Glutamatergic neuron (in vitro differentiated cells): Measurements from ENCODE around the gene NPHP1. TPM values are rescaled to one million over a fixed set of nuclear protein-coding genes. Genes with fewer than 3 reads are reported as not detected.
"Not testable (repeated sequence)": the region's sequence is repeated elsewhere in the genome, so short reads cannot be mapped to it uniquely, and the experiment has no call there.

Experiments used
- DNase-seq: peaks from one replicate; pipeline ENCODE4 v3.0.0; 2022
- H3K27ac Mint-ChIP-seq: one replicate; pipeline ENCODE4 v1.8.0; 2020; ENCODE audit warnings: mild to moderate bottlenecking, mixed read lengths, inconsistent platforms; ENCODE audit not compliant: unreplicated experiment
- H3K27me3 Mint-ChIP-seq: one replicate; pipeline ENCODE4 v1.8.0; 2020; ENCODE audit warnings: mild to moderate bottlenecking, moderate library complexity, mixed read lengths, inconsistent platforms; ENCODE audit not compliant: unreplicated experiment
- H3K36me3 Mint-ChIP-seq: one replicate; pipeline ENCODE4 v1.8.0; 2020; ENCODE audit warnings: mild to moderate bottlenecking, mixed read lengths, inconsistent platforms; ENCODE audit not compliant: unreplicated experiment
- H3K4me1 Mint-ChIP-seq: one replicate; pipeline ENCODE4 v1.8.0; 2020; ENCODE audit warnings: mild to moderate bottlenecking, low read depth, mixed read lengths, inconsistent platforms; ENCODE audit not compliant: unreplicated experiment
- H3K4me3 Mint-ChIP-seq: one replicate; pipeline ENCODE4 v1.8.0; 2020; ENCODE audit warnings: mild to moderate bottlenecking, mixed read lengths, inconsistent platforms; ENCODE audit not compliant: unreplicated experiment
- H3K9me3 Mint-ChIP-seq: one replicate; pipeline ENCODE4 v1.8.0; 2020; ENCODE audit warnings: mild to moderate bottlenecking, moderate library complexity, mixed read lengths, inconsistent platforms; ENCODE audit not compliant: unreplicated experiment
- total RNA-seq: library from RNA; stranded (reverse); fragmentation: NEBNext Ultra II Directional; extraction: Animal tissue kit (Norgen Biotek cat#: 25700); gene quantifications from one replicate; pipeline ENCODE4 v1.2.1, GENCODE V29; 2021; ENCODE audit not compliant: unreplicated experiment
- TF ChIP-seq, protein P1 (sequence below): fragments of 200-600 bp; sonication (generic); IDR thresholded peaks from one replicate; pipeline ENCODE4 v1.5.0; 2021; ENCODE audit not compliant: partially characterized antibody, unreplicated experiment

NPHP1 gene
- total RNA-seq, 1 donor from 2014 or later = 2.5 TPM

DNA sequence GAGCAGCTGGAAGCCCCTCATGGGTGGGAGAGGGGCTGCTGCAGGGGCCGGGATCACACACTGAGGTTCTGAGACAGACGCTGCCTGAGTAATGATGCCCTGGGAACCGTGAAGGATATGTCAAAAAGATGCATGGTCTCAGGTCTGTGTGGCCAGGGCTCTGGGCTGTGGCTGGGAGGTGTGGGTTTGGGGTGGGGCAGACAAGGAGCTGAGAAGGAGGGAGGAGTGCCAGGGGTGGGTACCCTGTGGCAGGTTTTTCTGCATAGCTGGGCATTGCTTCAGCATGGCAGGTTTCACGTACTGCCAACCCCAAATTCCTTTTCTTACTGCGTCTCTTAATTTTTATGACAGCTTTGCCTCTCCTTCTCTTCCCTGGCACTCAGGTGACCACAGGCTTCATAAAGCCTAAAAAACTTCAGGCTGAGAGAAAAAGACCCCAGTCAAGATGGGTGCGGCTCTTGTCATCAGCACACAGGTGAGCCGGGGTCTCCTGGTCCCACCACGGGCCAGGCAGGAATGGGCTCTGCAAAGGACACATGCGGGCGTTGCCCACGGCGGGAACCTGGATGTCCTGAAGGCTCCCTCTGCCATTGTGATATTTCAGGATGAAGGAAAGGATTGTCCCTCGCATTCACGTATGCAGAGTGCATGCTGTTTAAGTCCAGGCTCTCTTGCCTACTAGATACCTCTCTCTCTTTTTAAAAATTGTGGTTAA, 107.2 kb downstream of the NPHP1 start:
- peaks cover 5% of the 10 kb centered on the region for H3K27me3 Mint-ChIP-seq
- TF ChIP-seq, protein P1, sequence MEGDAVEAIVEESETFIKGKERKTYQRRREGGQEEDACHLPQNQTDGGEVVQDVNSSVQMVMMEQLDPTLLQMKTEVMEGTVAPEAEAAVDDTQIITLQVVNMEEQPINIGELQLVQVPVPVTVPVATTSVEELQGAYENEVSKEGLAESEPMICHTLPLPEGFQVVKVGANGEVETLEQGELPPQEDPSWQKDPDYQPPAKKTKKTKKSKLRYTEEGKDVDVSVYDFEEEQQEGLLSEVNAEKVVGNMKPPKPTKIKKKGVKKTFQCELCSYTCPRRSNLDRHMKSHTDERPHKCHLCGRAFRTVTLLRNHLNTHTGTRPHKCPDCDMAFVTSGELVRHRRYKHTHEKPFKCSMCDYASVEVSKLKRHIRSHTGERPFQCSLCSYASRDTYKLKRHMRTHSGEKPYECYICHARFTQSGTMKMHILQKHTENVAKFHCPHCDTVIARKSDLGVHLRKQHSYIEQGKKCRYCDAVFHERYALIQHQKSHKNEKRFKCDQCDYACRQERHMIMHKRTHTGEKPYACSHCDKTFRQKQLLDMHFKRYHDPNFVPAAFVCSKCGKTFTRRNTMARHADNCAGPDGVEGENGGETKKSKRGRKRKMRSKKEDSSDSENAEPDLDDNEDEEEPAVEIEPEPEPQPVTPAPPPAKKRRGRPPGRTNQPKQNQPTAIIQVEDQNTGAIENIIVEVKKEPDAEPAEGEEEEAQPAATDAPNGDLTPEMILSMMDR = no peak
- DNase-seq = no peak
- H3K36me3 Mint-ChIP-seq = no peaks in the 10 kb centered on the region
- no peak overlapping the region for H3K27ac Mint-ChIP-seq
- H3K4me3 Mint-ChIP-seq = no peak overlapping the region
- no peaks in the 10 kb centered on the region for H3K9me3 Mint-ChIP-seq
- no peaks in the 10 kb centered on the region for H3K4me1 Mint-ChIP-seq

DNA sequence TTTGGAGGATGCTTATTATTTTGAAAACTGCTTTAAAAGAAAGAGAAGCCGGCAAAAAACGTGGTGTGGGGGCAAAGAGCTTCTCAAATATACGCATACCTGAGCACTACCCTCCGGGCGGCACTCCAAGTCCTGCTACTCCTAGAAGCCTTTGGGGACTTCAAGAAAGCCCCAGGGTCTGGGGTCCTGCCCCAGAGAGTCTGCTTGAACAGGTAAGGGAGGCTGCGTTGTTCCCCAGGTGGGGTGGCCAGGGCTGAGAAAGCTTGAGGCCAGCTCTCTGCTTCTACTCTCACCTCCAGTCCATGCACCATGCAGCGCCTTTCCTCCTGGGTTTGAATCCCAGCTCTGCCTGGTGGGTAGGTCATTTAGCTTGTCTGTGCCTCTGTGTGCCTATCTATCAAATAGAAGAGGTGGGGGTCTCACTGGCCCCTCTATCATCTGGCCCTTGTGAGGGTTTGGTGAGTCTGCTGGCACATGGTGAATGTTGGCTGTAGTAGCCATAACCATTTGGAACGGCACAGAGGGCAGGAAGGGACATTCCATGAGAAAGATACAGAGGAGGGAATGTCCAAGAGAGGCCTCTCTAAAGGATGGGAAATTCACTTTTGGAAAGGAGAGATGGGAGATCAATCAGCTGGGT, 108.7 kb downstream of the NPHP1 start:
- DNase-seq = no peak
- H3K27ac Mint-ChIP-seq = no peak overlapping the region
- no peaks in the 10 kb centered on the region for H3K36me3 Mint-ChIP-seq
- H3K9me3 Mint-ChIP-seq = no peaks in the 10 kb centered on the region
- peaks cover 5% of the 10 kb centered on the region for H3K27me3 Mint-ChIP-seq
- no peaks in the 10 kb centered on the region for H3K4me1 Mint-ChIP-seq
- no peak overlapping the region for H3K4me3 Mint-ChIP-seq
- TF ChIP-seq, protein P1 = no peak

DNA sequence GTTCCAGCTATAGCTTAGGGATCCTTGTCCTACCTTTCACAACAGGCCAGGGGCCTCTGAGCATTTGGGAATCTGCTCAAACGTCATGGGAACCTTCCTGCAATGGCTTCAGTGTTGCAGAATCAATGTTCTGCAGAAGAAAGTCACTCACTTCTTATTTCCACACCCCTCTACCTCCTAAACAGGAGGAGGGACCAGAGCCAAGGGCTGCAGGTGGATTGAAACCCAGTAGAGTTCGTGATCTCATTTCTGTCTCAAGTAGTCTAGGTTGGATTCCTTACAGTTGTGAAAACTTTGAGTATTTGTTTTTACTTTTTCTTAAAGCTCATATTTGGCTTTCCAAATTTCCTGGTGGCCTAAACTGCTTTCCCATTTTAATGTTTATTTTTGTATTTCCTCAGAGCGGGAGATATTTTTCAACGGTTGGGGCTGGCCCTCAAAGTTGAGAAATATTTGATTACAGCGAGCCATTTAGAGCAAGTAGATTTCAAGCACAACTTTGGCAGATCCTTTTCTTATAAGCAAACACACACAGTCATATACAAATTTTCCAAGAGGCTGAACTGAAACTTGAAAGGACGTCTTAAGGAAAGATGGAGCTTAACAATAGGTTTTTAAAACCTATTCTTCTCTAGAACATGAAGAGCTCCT, 109.8 kb downstream of the NPHP1 start:
- not testable (repeated sequence) for H3K4me1 Mint-ChIP-seq, H3K27me3 Mint-ChIP-seq, H3K27ac Mint-ChIP-seq, H3K36me3 Mint-ChIP-seq, H3K4me3 Mint-ChIP-seq, DNase-seq, H3K9me3 Mint-ChIP-seq

DNA sequence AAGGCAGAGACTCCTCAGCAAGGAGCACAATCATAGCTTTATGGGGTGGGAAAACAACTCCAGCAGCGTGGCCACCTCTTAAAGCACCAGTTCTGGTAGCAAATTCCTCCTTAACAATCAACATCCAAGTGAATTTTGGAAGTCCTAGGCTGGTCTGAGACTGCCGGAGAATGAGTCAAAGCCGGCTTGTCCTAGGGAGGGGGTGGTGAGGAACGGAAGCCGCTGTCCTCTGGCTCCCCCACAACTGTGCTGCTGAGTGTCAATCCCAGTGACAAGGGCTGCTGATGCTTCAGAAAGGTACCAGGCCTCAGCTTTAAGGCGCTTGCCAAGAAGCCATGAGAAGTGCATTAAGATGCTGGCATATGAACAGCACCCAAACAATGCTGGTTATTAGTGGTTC, 110.9 kb downstream of the NPHP1 start:
- not testable (repeated sequence) for H3K27ac Mint-ChIP-seq, H3K36me3 Mint-ChIP-seq, H3K4me1 Mint-ChIP-seq, H3K9me3 Mint-ChIP-seq, DNase-seq, H3K4me3 Mint-ChIP-seq, H3K27me3 Mint-ChIP-seq

DNA sequence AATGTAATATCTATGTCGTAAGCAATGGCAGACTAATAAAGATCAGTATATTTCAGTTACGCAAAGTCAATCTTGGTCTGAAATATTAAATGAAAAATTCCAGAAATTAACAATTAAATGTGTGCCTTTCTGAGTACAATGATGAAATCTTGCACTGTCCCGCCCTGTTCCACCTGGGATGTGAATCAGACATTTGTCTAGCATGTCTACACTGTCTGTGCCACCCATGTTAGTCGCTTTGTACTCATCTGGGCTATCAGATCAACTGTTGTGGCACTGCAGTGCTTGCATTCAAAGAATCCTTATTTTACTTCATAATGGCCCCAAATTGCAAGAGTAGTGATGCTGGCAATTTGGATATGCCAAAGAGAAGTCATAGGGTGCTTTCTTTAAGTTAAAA, 114.6 kb downstream of the NPHP1 start:
- not testable (repeated sequence) for H3K9me3 Mint-ChIP-seq, H3K36me3 Mint-ChIP-seq, H3K27me3 Mint-ChIP-seq, H3K4me3 Mint-ChIP-seq, H3K4me1 Mint-ChIP-seq, H3K27ac Mint-ChIP-seq, DNase-seq

DNA sequence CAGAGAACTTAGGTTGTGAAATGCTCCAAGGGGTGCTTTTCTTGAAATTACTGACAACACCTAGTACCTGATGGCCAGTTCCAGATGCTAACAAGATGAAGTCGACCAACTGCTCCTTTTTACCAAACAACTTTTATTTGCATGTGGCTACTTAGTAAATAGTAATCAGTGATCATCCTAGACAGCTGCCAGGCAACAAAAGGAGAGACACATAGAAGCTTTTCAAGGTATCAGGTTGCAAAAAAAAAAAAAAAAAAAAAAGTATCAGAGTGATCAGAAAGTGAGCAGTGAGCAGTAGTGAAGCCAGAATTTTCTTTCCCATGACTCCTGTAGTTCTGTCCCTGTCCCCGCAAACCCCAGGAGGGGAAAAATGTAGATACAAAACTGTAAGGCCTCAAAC, 121.1 kb downstream of the NPHP1 start:
- not testable (repeated sequence) for H3K4me1 Mint-ChIP-seq, H3K4me3 Mint-ChIP-seq, H3K36me3 Mint-ChIP-seq, H3K27me3 Mint-ChIP-seq, DNase-seq, H3K9me3 Mint-ChIP-seq, H3K27ac Mint-ChIP-seq

DNA sequence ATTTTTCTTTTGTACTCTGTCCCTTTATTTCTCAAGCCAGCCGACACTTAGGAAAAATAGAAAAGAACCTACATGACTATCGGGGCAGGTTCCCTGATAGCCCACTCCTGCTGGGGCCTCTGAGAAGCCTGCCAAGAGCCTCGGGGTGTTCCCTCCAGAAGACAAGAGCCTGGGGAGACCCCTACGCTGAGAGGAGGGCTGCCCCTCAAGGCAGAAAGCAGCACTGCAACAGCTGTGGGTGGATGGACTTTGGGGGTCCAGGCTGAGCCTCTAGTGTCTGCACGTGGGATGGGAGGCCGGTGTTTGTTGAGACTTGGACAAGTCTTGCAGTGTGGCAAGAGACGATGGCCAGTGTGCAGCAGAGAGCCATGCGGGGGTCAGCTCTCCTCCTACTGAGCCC, 121.7 kb downstream of the NPHP1 start:
- not testable (repeated sequence) for H3K4me3 Mint-ChIP-seq, H3K9me3 Mint-ChIP-seq, H3K27me3 Mint-ChIP-seq, H3K27ac Mint-ChIP-seq, DNase-seq, H3K36me3 Mint-ChIP-seq, H3K4me1 Mint-ChIP-seq

DNA sequence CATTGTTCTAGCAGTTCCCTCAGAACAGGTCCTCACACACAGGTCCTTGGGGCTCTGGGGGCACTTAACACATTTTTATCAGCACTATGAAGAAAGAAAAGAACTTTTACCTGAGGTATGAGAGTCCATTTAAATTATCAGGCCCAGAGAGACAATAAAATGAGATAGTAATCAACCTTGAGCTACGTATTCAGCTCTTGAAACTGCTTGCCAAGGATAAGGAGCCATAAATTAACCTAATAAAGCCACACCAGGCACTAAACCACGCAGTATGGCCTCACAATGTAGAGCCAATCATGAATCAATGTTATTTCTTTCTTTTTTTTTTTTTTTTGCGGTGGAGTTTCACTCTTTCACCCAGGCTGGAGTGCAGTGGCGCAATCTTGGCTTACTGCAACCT, 126.7 kb downstream of the NPHP1 start:
- H3K4me3 Mint-ChIP-seq, DNase-seq, H3K36me3 Mint-ChIP-seq, H3K27me3 Mint-ChIP-seq, H3K9me3 Mint-ChIP-seq, H3K4me1 Mint-ChIP-seq, H3K27ac Mint-ChIP-seq: not testable (repeated sequence)

DNA sequence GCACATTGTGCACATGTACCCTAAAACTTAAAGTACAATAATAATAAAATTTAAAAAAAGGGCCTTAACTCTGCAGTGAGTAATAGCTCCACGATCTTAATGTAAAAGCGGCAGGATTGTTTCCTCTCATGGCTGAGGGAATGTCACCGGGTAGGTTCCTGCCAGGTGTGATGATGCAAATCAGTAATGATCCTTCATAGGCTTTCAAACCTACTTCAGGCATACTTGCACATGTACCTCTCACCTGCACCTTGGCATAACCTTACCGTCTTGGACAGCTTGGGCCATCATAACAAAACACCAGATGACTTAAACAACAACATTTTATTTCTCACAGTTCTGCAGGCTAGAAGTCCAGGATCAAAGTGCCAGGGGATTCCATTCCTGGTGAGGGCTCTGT, 128.9 kb downstream of the NPHP1 start:
- H3K4me3 Mint-ChIP-seq, H3K36me3 Mint-ChIP-seq, H3K27ac Mint-ChIP-seq, H3K9me3 Mint-ChIP-seq, DNase-seq, H3K27me3 Mint-ChIP-seq, H3K4me1 Mint-ChIP-seq: not testable (repeated sequence)
